ENCODE measurements around the gene USF2.

GRCh38 chr19:35328851-35329285 is 60.1 kb downstream of the USF2 start, which contains the start of gene CD22:
- TF ChIP-seq POLR2A (IDR thresholded peaks at IDR 0.05): no peak
- TF ChIP-seq CTCF (IDR thresholded peaks at IDR 0.05): no peak
- TF ChIP-seq EP300 (IDR thresholded peaks at IDR 0.05): no peak

Data from gastroesophageal sphincter (tissue), 3 donors.